Measurements from ENCODE around the gene SNX32.

- TF ChIP-seq POLR2A (IDR thresholded peaks at IDR 0.05) (no peak), CTCF (IDR thresholded peaks at IDR 0.05) (no peak)
Measured at GRCh38 chr11:65788821-65789220, 44.9 kb upstream of the SNX32 start.
